Ascending aorta (tissue), 2 donors: ENCODE data around the gene TXNL4B. TPM values are rescaled to one million over a fixed set of nuclear protein-coding genes. Genes with fewer than 3 reads are reported as not detected.
"Not testable (repeated sequence)": the region's sequence is repeated elsewhere in the genome, so short reads cannot be mapped to it uniquely, and the experiment has no call there.

Experiments used
- DNase-seq, 2 donors: peaks; one replicate each; pipeline ENCODE4 v3.0.0-alpha.2; 2019; ENCODE audit warnings: low spot score in 2 of 2
- H3K27ac ChIP-seq, 2 donors: fragments of 200-600 bp; sonication (generic); one replicate each; pipeline ENCODE4 v1.5.1; 2016 to 2017; ENCODE audit warnings: mild to moderate bottlenecking in 1 of 2
- H3K27me3 ChIP-seq: fragments of 200-600 bp; sonication (generic); one replicate; pipeline ENCODE4 v1.5.1; 2017
- H3K36me3 ChIP-seq, 2 donors: fragments of 200-600 bp; sonication (generic); one replicate each; pipeline ENCODE4 v1.5.1; 2016
- H3K4me1 ChIP-seq, 2 donors: fragments of 200-600 bp; sonication (generic); one replicate each; pipeline ENCODE4 v1.5.1; 2016 to 2017; ENCODE audit warnings: mild to moderate bottlenecking in 1 of 2
- H3K4me3 ChIP-seq, 2 donors: fragments of 200-600 bp; sonication (generic); one replicate each; pipeline ENCODE4 v1.5.1; 2016 to 2017; ENCODE audit warnings: mild to moderate bottlenecking in 1 of 2
- H3K9me3 ChIP-seq, 2 donors: fragments of 200-600 bp; sonication (generic); one replicate each; pipeline ENCODE4 v1.5.1; 2016
- CTCF ChIP-seq, 3 experiments: fragments of 200-600 bp in 2 of 3; fragments of 450-650 bp in 1 of 3; sonication (generic) in 2 of 3; IDR thresholded peaks; one replicate each; pipeline ENCODE4 v1.5.1; 2016 to 2019; ENCODE audit warnings: antibody characterized with exemption in 3 of 3, mild to moderate bottlenecking in 1 of 3, moderate library complexity in 1 of 3
- intact Hi-C: fragments of 100-400 bp; cut with DNase I; formaldehyde crosslinking; loops from one replicate; pipeline ENCODE4 v1.15.1; 2023
- total RNA-seq: library from RNA; depleted of rRNA; stranded (reverse); fragments of >200 nt; gene quantifications from one replicate; pipeline ENCODE4 v1.1.0, GENCODE V29; 2016

TXNL4B gene
- total RNA-seq, 1 donor from 2014 or later = 2.4 TPM

- DNase-seq = no peak
- intact Hi-C loops = no loop called here
- Histone ChIP-seq H3K4me1 (no peaks in the 10 kb centered on the region), H3K27me3 (no peaks in the 10 kb centered on the region), H3K36me3 (peaks cover 34 to 37% of the 10 kb centered on the region in 2 donors), H3K9me3 (no peaks in the 10 kb centered on the region), H3K27ac (no peak overlapping the region), H3K4me3 (no peak overlapping the region)
- TF ChIP-seq CTCF (IDR thresholded peaks at IDR 0.05) = no peak
Observed at GRCh38 chr16:72083778-72084404, 9.5 kb downstream of the TXNL4B start.

DNA sequence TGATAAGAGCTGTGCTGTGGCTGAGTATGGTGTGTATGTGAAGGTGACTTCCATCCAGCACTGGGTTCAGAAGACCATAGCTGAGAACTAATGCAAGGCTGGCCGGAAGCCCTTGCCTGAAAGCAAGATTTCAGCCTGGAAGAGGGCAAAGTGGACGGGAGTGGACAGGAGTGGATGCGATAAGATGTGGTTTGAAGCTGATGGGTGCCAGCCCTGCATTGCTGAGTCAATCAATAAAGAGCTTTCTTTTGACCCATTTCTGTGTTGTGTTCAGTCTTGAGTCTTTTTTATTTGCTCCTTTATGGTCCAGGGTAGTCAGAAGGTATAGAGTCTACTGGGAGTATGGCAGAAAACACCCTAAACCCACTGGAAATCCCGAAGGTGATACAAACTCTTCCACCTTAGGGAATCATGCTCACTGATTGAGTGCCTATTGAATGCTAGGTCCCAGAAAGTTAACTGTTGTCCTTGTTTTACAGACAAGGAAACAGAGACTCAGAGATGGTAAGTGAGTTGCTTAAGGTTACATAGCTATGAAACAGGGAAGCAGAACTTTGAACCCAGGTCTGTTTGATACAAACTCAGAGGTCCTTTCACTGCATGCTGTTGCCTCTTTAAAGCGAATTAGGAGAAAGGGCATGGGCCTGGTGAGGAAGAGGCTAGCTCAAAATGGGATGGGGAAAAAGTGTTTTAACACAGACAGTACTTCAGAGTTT lies 16.3 kb downstream of the TXNL4B start:
- H3K27me3 ChIP-seq, intact Hi-C loops, H3K36me3 ChIP-seq, H3K27ac ChIP-seq, DNase-seq, H3K9me3 ChIP-seq, H3K4me3 ChIP-seq: not testable (repeated sequence)
- peaks cover 0 to 22% of the 10 kb centered on the region in 2 donors for H3K4me1 ChIP-seq

- DNase-seq, H3K4me3 ChIP-seq, H3K27me3 ChIP-seq, intact Hi-C loops, H3K36me3 ChIP-seq, H3K9me3 ChIP-seq: not testable (repeated sequence)
- Histone ChIP-seq H3K27ac (peak overlapping the region; percentile 19 to 49), H3K4me1 (peaks cover 0 to 23% of the 10 kb centered on the region in 2 donors)
Observed at GRCh38 chr16:72075067-72075466, 18.4 kb downstream of the TXNL4B start.

- Histone ChIP-seq H3K27me3 (no peaks in the 10 kb centered on the region), H3K4me3 (peak overlapping the region in 1 of 2 donors; percentile 7), H3K4me1 (peaks cover 0 to 23% of the 10 kb centered on the region in 2 donors), H3K9me3 (no peaks in the 10 kb centered on the region), H3K27ac (peak overlapping the region; percentile 59 to 69), H3K36me3 (no peaks in the 10 kb centered on the region)
- DNase-seq = no peak
- TF ChIP-seq CTCF (IDR thresholded peaks at IDR 0.05) = no peak
- intact Hi-C loops = no loop called here
Observed at GRCh38 chr16:72073560-72074230, 19.7 kb downstream of the TXNL4B start.

DNA sequence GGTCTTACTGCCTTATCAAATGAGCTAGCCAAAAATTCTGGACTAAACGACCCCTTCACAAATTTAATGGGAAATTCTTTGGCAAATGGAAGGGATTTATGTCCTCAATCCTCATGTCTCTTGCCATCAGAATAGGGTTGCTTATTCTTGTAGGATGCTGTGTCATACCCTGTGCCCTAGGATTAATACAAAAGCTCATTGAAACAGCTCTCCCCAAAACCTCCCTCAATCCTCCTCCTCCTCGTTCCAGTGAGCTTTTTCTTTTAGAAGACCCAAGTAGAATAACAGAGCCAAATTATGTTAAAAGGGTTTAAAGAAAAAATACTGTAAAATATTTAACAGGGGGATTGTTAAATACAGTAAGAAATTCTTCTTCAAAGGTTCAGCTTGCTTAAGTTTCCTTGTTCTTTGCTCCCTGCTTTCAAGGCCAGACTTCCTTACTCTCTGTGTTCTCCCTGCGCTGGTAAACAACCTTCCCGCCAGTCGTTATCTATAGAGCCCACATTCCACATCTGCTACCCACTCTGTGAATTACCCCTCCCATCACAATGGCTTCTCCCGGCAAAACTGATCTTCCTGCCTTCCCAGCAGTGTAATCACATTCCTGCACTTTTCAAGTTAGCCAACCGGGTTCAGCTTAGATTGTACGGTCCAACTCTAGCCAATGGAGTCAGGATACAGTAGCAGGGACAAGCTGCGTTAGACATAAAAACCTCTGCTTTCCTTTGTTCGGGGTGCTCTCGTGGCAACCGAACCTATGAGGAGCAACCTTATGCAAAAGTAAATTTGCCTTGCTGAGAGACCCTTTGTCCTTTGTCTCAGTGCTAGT lies 20.7 kb downstream of the TXNL4B start:
- peak overlapping the region in 1 of 2 donors; percentile 7 for H3K4me3 ChIP-seq
- H3K27ac ChIP-seq = peak overlapping the region; percentile 59 to 69
- no peak for TF ChIP-seq CTCF (IDR thresholded peaks at IDR 0.05)
- H3K36me3 ChIP-seq = no peaks in the 10 kb centered on the region
- DNase-seq = no peak
- no peaks in the 10 kb centered on the region for H3K27me3 ChIP-seq
- peaks cover 0 to 23% of the 10 kb centered on the region in 2 donors for H3K4me1 ChIP-seq
- intact Hi-C loops = no loop called here
- H3K9me3 ChIP-seq = no peaks in the 10 kb centered on the region

- Histone ChIP-seq H3K9me3 (no peaks in the 10 kb centered on the region), H3K36me3 (no peaks in the 10 kb centered on the region), H3K27ac (no peak overlapping the region), H3K4me1 (peaks cover 0 to 15% of the 10 kb centered on the region in 2 donors), H3K27me3 (no peaks in the 10 kb centered on the region), H3K4me3 (no peak overlapping the region)
- TF ChIP-seq CTCF (IDR thresholded peaks at IDR 0.05) = no peak
- DNase-seq = no peak
- intact Hi-C loops = no loop called here
Observed at GRCh38 chr16:72068930-72069329, 24.5 kb downstream of the TXNL4B start.
